Mesodermal cell (in vitro differentiated cells): ENCODE data around the gene CCDC182.
A peak's percentile ranks its signal among the peaks of the same experiment; 100 is the strongest.

Source experiments
- H3K27ac ChIP-seq: 2 replicates; pipeline ENCODE4 v1.7.0; 2013; ENCODE audit warnings: mild to moderate bottlenecking, low read depth, low read length, moderate library complexity; ENCODE audit not compliant: severe bottlenecking
- H3K36me3 ChIP-seq: 2 replicates; pipeline ENCODE4 v1.7.1; 2013; ENCODE audit warnings: mild to moderate bottlenecking, low read length, moderate library complexity; ENCODE audit not compliant: control insufficient read depth, insufficient read depth
- H3K4me1 ChIP-seq: one replicate; pipeline ENCODE4 v1.7.1; 2013; ENCODE audit warnings: mild to moderate bottlenecking, low read length; ENCODE audit not compliant: insufficient read depth, control insufficient read depth, poor library complexity, severe bottlenecking
- H3K4me3 ChIP-seq: 2 replicates; pipeline ENCODE4 v1.7.0; 2013; ENCODE audit warnings: low read length, control low read depth, mild to moderate bottlenecking; ENCODE audit not compliant: insufficient read depth, poor library complexity, severe bottlenecking; ENCODE audit errors: extremely low read depth
- H3K9me3 ChIP-seq: 2 replicates; pipeline ENCODE4 v1.7.1; 2013; ENCODE audit warnings: mild to moderate bottlenecking, low read length, moderate library complexity; ENCODE audit not compliant: control insufficient read depth
- WGBS, 2 experiments: methylation state at CpG; one replicate each; pipeline ENCODE4 v1.1.5; 2013; ENCODE audit warnings: missing lambda C conversion rate in 2 of 2; ENCODE audit not compliant: insufficient coverage in 2 of 2; 5-methylcytosine and 5-hydroxymethylcytosine counted together

Gene CCDC182

GRCh38 chr17:57778306-57778705, 33.2 kb upstream of the CCDC182 start:
- peaks cover 22% of the 10 kb centered on the region for H3K4me1 ChIP-seq
- WGBS, 2 experiments: 95 to 98% methylated on average over 5 to 6 of the region's 6 CpGs

GRCh38 chr17:57776366-57776765, 31.3 kb upstream of the CCDC182 start:
- no peaks in the 10 kb centered on the region for H3K9me3 ChIP-seq
- no peak overlapping the region for H3K27ac ChIP-seq
- peaks cover 17% of the 10 kb centered on the region for H3K4me1 ChIP-seq
- 91 to 94% methylated on average over 8 to 9 of the region's 12 CpGs for WGBS, 2 experiments
- no peak overlapping the region for H3K4me3 ChIP-seq
- no peaks in the 10 kb centered on the region for H3K36me3 ChIP-seq

More at GRCh38 chr17:57778306-57778705, 33.2 kb upstream of the CCDC182 start:
- H3K4me3 ChIP-seq: no peak overlapping the region
- no peaks in the 10 kb centered on the region for H3K9me3 ChIP-seq
- H3K27ac ChIP-seq: no peak overlapping the region
- H3K36me3 ChIP-seq: no peaks in the 10 kb centered on the region

GRCh38 chr17:57774872-57775271, 29.8 kb upstream of the CCDC182 start:
- H3K9me3 ChIP-seq: no peaks in the 10 kb centered on the region
- 93 to 100% methylated on average over 3 of the region's 4 CpGs for WGBS, 2 experiments
- no peak overlapping the region for H3K27ac ChIP-seq
- peaks cover 17% of the 10 kb centered on the region for H3K4me1 ChIP-seq
- no peak overlapping the region for H3K4me3 ChIP-seq
- H3K36me3 ChIP-seq: no peaks in the 10 kb centered on the region

- Histone ChIP-seq H3K36me3 (no peaks in the 10 kb centered on the region), H3K27ac (peak overlapping the region; percentile 38)
- 98% methylated on average over 4 of the region's 4 CpGs; no CpG with 5 or more reads in 1 of the 2 experiments for WGBS, 2 experiments
Observed at GRCh38 chr17:57773557-57773956, 28.5 kb upstream of the CCDC182 start.

GRCh38 chr17:57772774-57773173, 27.7 kb upstream of the CCDC182 start:
- H3K27ac ChIP-seq: no peak overlapping the region
- peaks cover 17% of the 10 kb centered on the region for H3K4me1 ChIP-seq
- H3K4me3 ChIP-seq: no peak overlapping the region
- no peaks in the 10 kb centered on the region for H3K36me3 ChIP-seq
- no peaks in the 10 kb centered on the region for H3K9me3 ChIP-seq
- WGBS, 2 experiments: 81 to 85% methylated on average over 5 to 7 of the region's 7 CpGs

More at GRCh38 chr17:57773557-57773956, 28.5 kb upstream of the CCDC182 start:
- no peaks in the 10 kb centered on the region for H3K9me3 ChIP-seq
- H3K4me3 ChIP-seq: no peak overlapping the region
- peaks cover 17% of the 10 kb centered on the region for H3K4me1 ChIP-seq

GRCh38 chr17:57767561-57767960, 22.5 kb upstream of the CCDC182 start:
- 88 to 100% methylated on average over 2 to 4 of the region's 6 CpGs for WGBS, 2 experiments

GRCh38 chr17:57766318-57766943, 21.3 kb upstream of the CCDC182 start:
- 72 to 82% methylated on average over 2 of the region's 2 CpGs for WGBS, 2 experiments
- Histone ChIP-seq H3K27ac (no peak overlapping the region), H3K36me3 (no peaks in the 10 kb centered on the region), H3K9me3 (no peaks in the 10 kb centered on the region), H3K4me1 (peaks cover 7% of the 10 kb centered on the region), H3K4me3 (no peak overlapping the region)

More at GRCh38 chr17:57767561-57767960, 22.5 kb upstream of the CCDC182 start:
- no peaks in the 10 kb centered on the region for H3K36me3 ChIP-seq
- H3K4me3 ChIP-seq: no peak overlapping the region
- H3K27ac ChIP-seq: no peak overlapping the region
- no peaks in the 10 kb centered on the region for H3K9me3 ChIP-seq
- H3K4me1 ChIP-seq: peaks cover 1% of the 10 kb centered on the region

GRCh38 chr17:57762452-57763395, 17.6 kb upstream of the CCDC182 start:
- no peak overlapping the region for H3K4me3 ChIP-seq
- H3K9me3 ChIP-seq: no peaks in the 10 kb centered on the region
- WGBS, 2 experiments: 53 to 67% methylated on average over 13 to 17 of the region's 19 CpGs
- H3K4me1 ChIP-seq: peaks cover 7% of the 10 kb centered on the region
- peak overlapping the region; percentile 37 for H3K27ac ChIP-seq
- H3K36me3 ChIP-seq: no peaks in the 10 kb centered on the region

- WGBS, 2 experiments: 51 to 55% methylated on average over 6 to 7 of the region's 8 CpGs
- Histone ChIP-seq H3K27ac (no peak overlapping the region), H3K4me1 (peaks cover 7% of the 10 kb centered on the region), H3K4me3 (no peak overlapping the region), H3K36me3 (no peaks in the 10 kb centered on the region), H3K9me3 (no peaks in the 10 kb centered on the region)
Observed at GRCh38 chr17:57761887-57762286, 16.8 kb upstream of the CCDC182 start.

GRCh38 chr17:57760046-57760445, 14.9 kb upstream of the CCDC182 start:
- 93 to 100% methylated on average over 2 to 4 of the region's 4 CpGs for WGBS, 2 experiments
- no peak overlapping the region for H3K4me3 ChIP-seq
- no peak overlapping the region for H3K27ac ChIP-seq
- no peaks in the 10 kb centered on the region for H3K9me3 ChIP-seq
- peaks cover 7% of the 10 kb centered on the region for H3K4me1 ChIP-seq
- H3K36me3 ChIP-seq: no peaks in the 10 kb centered on the region
